ENCODE data around the gene NADSYN1. TPM values are rescaled to one million over a fixed set of nuclear protein-coding genes. Genes with fewer than 3 reads are reported as not detected.

The NADSYN1 gene
- total and polyA plus RNA-seq, 2 of the 13 experiments (the other 11 are each of a cell fraction or from before 2014, with no cell fraction given) = 35.7 to 51.5 TPM

DNA sequence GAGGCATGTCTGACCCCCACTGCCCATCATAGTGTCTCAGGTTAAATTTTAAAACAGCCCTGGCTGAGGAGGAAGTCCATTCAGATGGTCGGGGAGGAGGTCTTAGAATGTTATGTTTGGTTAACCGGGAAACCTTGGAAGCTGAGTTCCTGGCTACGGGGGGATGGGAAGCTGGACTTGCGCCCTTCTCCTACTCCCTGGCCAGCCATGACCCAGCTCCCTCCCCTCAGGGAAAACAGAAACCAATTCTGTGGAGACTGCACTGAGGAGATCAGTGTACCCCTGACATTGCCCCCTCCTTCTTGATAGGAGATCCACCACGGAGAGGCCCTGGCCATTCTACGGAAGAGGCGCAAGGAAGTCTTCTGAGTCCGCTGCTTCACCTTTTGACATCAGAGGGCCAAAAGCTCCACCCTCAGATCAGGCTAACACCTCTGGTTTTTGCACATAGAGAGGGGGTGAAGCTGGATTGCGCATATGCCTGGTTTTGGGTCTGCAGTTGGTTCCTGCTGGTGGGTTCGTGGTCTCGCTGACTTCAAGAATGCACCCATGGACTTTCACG lies 92.5 kb downstream of the NADSYN1 start (continued):
- TF ChIP-seq, protein P1, sequence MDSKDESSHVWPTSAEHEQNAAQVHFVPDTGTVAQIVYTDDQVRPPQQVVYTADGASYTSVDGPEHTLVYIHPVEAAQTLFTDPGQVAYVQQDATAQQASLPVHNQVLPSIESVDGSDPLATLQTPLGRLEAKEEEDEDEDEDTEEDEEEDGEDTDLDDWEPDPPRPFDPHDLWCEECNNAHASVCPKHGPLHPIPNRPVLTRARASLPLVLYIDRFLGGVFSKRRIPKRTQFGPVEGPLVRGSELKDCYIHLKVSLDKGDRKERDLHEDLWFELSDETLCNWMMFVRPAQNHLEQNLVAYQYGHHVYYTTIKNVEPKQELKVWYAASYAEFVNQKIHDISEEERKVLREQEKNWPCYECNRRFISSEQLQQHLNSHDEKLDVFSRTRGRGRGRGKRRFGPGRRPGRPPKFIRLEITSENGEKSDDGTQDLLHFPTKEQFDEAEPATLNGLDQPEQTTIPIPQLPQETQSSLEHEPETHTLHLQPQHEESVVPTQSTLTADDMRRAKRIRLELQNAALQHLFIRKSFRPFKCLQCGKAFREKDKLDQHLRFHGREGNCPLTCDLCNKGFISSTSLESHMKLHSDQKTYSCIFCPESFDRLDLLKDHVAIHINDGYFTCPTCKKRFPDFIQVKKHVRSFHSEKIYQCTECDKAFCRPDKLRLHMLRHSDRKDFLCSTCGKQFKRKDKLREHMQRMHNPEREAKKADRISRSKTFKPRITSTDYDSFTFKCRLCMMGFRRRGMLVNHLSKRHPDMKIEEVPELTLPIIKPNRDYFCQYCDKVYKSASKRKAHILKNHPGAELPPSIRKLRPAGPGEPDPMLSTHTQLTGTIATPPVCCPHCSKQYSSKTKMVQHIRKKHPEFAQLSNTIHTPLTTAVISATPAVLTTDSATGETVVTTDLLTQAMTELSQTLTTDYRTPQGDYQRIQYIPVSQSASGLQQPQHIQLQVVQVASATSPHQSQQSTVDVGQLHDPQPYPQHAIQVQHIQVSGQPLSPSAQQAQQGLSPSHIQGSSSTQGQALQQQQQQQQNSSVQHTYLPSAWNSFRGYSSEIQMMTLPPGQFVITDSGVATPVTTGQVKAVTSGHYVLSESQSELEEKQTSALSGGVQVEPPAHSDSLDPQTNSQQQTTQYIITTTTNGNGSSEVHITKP (CRISPR knock-in tag; IDR thresholded peaks at IDR 0.05; ENCODE audit: low read depth) = 0 out of 2 replicates have a peak, but pooled peaks have one; percentile 6
- TF ChIP-seq, protein P2, sequence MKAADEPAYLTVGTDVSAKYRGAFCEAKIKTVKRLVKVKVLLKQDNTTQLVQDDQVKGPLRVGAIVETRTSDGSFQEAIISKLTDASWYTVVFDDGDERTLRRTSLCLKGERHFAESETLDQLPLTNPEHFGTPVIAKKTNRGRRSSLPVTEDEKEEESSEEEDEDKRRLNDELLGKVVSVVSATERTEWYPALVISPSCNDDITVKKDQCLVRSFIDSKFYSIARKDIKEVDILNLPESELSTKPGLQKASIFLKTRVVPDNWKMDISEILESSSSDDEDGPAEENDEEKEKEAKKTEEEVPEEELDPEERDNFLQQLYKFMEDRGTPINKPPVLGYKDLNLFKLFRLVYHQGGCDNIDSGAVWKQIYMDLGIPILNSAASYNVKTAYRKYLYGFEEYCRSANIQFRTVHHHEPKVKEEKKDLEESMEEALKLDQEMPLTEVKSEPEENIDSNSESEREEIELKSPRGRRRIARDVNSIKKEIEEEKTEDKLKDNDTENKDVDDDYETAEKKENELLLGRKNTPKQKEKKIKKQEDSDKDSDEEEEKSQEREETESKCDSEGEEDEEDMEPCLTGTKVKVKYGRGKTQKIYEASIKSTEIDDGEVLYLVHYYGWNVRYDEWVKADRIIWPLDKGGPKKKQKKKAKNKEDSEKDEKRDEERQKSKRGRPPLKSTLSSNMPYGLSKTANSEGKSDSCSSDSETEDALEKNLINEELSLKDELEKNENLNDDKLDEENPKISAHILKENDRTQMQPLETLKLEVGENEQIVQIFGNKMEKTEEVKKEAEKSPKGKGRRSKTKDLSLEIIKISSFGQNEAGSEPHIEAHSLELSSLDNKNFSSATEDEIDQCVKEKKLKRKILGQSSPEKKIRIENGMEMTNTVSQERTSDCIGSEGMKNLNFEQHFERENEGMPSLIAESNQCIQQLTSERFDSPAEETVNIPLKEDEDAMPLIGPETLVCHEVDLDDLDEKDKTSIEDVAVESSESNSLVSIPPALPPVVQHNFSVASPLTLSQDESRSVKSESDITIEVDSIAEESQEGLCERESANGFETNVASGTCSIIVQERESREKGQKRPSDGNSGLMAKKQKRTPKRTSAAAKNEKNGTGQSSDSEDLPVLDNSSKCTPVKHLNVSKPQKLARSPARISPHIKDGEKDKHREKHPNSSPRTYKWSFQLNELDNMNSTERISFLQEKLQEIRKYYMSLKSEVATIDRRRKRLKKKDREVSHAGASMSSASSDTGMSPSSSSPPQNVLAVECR (CRISPR knock-in tag; IDR thresholded peaks at IDR 0.05; ENCODE audit: borderline replicate concordance) = no peak
- TF ChIP-seq ZNF251 (CRISPR knock-in tag; IDR thresholded peaks at IDR 0.05) = no peak
- TF ChIP-seq ZNF775 (CRISPR knock-in tag; IDR thresholded peaks at IDR 0.05; ENCODE audit: borderline replicate concordance) = no peak
- no peak for TF ChIP-seq ZNF839 (CRISPR knock-in tag; IDR thresholded peaks at IDR 0.05; ENCODE audit: borderline replicate concordance)
- TF ChIP-seq ELF3 (CRISPR knock-in tag; IDR thresholded peaks at IDR 0.05) = 0 out of 2 replicates have a peak, but pooled peaks have one; percentile 31
- TF ChIP-seq, protein P3, sequence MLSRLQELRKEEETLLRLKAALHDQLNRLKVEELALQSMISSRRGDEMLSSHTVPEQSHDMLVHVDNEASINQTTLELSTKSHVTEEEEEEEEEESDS (CRISPR knock-in tag; IDR thresholded peaks at IDR 0.05; ENCODE audit: borderline replicate concordance) = no peak
- no peak for TF ChIP-seq BCL6 (CRISPR knock-in tag; IDR thresholded peaks at IDR 0.05)
- TF ChIP-seq, protein P4, sequence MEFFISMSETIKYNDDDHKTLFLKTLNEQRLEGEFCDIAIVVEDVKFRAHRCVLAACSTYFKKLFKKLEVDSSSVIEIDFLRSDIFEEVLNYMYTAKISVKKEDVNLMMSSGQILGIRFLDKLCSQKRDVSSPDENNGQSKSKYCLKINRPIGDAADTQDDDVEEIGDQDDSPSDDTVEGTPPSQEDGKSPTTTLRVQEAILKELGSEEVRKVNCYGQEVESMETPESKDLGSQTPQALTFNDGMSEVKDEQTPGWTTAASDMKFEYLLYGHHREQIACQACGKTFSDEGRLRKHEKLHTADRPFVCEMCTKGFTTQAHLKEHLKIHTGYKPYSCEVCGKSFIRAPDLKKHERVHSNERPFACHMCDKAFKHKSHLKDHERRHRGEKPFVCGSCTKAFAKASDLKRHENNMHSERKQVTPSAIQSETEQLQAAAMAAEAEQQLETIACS (CRISPR knock-in tag; IDR thresholded peaks at IDR 0.05) = no peak
- TF ChIP-seq, protein P5, sequence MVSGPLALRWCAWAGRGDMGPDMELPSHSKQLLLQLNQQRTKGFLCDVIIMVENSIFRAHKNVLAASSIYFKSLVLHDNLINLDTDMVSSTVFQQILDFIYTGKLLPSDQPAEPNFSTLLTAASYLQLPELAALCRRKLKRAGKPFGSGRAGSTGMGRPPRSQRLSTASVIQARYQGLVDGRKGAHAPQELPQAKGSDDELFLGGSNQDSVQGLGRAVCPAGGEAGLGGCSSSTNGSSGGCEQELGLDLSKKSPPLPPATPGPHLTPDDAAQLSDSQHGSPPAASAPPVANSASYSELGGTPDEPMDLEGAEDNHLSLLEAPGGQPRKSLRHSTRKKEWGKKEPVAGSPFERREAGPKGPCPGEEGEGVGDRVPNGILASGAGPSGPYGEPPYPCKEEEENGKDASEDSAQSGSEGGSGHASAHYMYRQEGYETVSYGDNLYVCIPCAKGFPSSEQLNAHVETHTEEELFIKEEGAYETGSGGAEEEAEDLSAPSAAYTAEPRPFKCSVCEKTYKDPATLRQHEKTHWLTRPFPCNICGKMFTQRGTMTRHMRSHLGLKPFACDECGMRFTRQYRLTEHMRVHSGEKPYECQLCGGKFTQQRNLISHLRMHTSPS (CRISPR knock-in tag; IDR thresholded peaks at IDR 0.05; ENCODE audit: low read depth) = no peak
- no peak for TF ChIP-seq MEIS2 (CRISPR knock-in tag; IDR thresholded peaks at IDR 0.05)
- TF ChIP-seq, protein P6, sequence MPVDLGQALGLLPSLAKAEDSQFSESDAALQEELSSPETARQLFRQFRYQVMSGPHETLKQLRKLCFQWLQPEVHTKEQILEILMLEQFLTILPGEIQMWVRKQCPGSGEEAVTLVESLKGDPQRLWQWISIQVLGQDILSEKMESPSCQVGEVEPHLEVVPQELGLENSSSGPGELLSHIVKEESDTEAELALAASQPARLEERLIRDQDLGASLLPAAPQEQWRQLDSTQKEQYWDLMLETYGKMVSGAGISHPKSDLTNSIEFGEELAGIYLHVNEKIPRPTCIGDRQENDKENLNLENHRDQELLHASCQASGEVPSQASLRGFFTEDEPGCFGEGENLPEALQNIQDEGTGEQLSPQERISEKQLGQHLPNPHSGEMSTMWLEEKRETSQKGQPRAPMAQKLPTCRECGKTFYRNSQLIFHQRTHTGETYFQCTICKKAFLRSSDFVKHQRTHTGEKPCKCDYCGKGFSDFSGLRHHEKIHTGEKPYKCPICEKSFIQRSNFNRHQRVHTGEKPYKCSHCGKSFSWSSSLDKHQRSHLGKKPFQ (CRISPR knock-in tag; IDR thresholded peaks at IDR 0.05; ENCODE audit: insufficient replicate concordance) = no peak
- TF ChIP-seq SMYD3 (CRISPR knock-in tag; IDR thresholded peaks at IDR 0.05) = no peak
- no peak for TF ChIP-seq CBFB (CRISPR knock-in tag; IDR thresholded peaks at IDR 0.05)
- no peak for TF ChIP-seq SIN3A (IDR thresholded peaks at IDR 0.05; ENCODE audit: borderline replicate concordance, low read depth, low read length)
